ENCODE measurements around the gene TNN. TPM values are rescaled to one million over a fixed set of nuclear protein-coding genes. Genes with fewer than 3 reads are reported as not detected.

Gene TNN
- total and polyA plus RNA-seq, 7 donors = 0.03 to 0.36 (median 0.28) TPM; not detected in 2

DNA sequence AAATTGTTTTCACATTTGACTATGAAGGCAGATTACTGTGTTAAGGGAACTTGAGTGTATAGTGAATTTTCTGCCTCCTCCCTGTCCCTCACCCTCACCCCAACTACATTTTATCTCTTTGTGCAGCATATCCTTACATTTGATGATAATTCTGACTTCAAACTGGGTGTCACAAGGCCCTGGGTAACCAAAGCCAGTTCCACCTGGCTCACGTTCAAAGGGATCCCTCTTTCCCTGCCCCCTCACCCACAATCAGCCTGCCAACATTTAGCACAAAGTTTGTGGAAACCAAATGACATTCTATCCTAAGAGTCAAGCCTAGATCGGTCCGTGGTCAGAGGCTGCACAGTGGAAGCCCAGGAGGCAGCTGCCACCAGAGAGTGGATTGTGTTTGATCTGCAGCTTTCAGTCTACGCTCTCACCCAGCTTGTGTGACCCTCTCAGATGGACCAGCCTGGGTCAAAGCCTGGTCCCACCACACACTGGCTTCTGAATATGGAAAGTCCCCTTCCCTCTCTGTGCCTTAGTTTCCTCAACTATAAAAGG is 114.6 kb downstream of the TNN start:
- Histone ChIP-seq H3K27me3 (no peaks in the 10 kb centered on the region), H3K4me1 (peaks cover 0 to 10% (median 0%) of the 10 kb centered on the region in 4 donors), H3K4me3 (no peak overlapping the region), H3K36me3 (no peaks in the 10 kb centered on the region), H3K27ac (no peak overlapping the region), H3K9me3 (no peaks in the 10 kb centered on the region)
- 88 to 94% methylated on average over 4 of the region's 4 CpGs for WGBS, 2 donors
- DNase-seq = no peak
- TF ChIP-seq POLR2AphosphoS5 (IDR thresholded peaks at IDR 0.05) = no peak
- no peak for TF ChIP-seq POLR2A (IDR thresholded peaks at IDR 0.05)
- no peak for TF ChIP-seq EP300 (IDR thresholded peaks at IDR 0.05)
- intact Hi-C loops (cut with DNase I) = no loop called here

DNA sequence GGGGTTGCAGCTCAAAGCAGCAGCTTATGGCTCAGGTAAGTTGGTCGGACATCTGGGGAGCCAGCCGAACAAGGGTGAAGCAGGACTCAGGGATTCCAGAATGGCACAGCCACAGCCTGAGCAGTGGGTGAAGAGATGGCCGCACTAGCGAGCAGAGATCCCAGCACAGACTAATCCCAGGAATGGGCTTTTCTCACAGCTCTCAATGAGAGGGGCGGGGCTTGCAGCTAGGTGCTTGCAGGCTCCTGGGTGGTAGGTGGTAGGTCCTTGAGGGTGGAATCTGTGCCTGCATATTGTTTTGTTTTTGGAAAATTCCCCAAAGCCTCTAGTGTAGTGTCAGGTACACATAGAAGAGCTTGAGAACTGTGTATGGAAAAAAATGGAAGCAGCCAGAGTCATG is 116.0 kb downstream of the TNN start:
- 96 to 97% methylated on average over 5 of the region's 5 CpGs for WGBS, 2 donors
- H3K27me3 ChIP-seq = no peaks in the 10 kb centered on the region

DNA sequence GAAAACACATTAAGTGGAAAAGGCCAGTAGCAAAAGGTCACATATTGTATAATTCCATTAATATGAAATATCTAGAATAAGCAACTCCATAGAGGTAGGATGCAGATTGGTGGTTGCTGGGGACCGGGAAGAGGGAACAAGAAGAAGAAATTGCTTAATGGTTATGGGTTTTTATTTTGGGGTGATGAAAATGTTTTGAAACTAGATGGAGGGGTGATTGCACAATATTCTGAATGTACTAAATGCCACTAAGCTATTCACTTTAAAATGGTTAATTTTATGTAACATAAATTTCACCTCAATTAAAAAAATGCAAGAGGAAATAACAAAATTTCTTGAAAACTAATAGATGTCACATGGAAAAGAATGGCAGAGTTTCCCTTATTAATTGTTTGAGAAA is 118.3 kb downstream of the TNN start:
- H3K36me3 ChIP-seq = no peaks in the 10 kb centered on the region
- no peak for DNase-seq
- H3K9me3 ChIP-seq = no peaks in the 10 kb centered on the region
- H3K27ac ChIP-seq = no peak overlapping the region
- intact Hi-C loops (cut with DNase I) = no loop called here
- WGBS, 2 donors = 90 to 92% methylated on average over 1 of the region's 1 CpG
- no peak overlapping the region for H3K4me3 ChIP-seq
- no peaks in the 10 kb centered on the region for H3K27me3 ChIP-seq
- TF ChIP-seq EP300 (IDR thresholded peaks at IDR 0.05) = no peak
- TF ChIP-seq, protein P1, sequence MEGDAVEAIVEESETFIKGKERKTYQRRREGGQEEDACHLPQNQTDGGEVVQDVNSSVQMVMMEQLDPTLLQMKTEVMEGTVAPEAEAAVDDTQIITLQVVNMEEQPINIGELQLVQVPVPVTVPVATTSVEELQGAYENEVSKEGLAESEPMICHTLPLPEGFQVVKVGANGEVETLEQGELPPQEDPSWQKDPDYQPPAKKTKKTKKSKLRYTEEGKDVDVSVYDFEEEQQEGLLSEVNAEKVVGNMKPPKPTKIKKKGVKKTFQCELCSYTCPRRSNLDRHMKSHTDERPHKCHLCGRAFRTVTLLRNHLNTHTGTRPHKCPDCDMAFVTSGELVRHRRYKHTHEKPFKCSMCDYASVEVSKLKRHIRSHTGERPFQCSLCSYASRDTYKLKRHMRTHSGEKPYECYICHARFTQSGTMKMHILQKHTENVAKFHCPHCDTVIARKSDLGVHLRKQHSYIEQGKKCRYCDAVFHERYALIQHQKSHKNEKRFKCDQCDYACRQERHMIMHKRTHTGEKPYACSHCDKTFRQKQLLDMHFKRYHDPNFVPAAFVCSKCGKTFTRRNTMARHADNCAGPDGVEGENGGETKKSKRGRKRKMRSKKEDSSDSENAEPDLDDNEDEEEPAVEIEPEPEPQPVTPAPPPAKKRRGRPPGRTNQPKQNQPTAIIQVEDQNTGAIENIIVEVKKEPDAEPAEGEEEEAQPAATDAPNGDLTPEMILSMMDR (IDR thresholded peaks at IDR 0.05) = no peak
- no peak for TF ChIP-seq POLR2AphosphoS5 (IDR thresholded peaks at IDR 0.05)
- TF ChIP-seq POLR2A (IDR thresholded peaks at IDR 0.05) = no peak
- H3K4me1 ChIP-seq = peaks cover 0 to 12% (median 1%) of the 10 kb centered on the region in 4 donors

More for the DNA sequence above, 116.0 kb downstream of the TNN start:
- peaks cover 0 to 12% (median 0%) of the 10 kb centered on the region in 4 donors for H3K4me1 ChIP-seq
- no peak overlapping the region for H3K27ac ChIP-seq
- H3K36me3 ChIP-seq = no peaks in the 10 kb centered on the region
- H3K4me3 ChIP-seq = no peak overlapping the region
- TF ChIP-seq POLR2AphosphoS5 (IDR thresholded peaks at IDR 0.05) (no peak), EP300 (IDR thresholded peaks at IDR 0.05) (no peak), POLR2A (IDR thresholded peaks at IDR 0.05) (no peak)
- TF ChIP-seq, protein P1 (IDR thresholded peaks at IDR 0.05) = no peak
- intact Hi-C loops (cut with DNase I) = no loop called here
- H3K9me3 ChIP-seq = no peaks in the 10 kb centered on the region
- no peak for DNase-seq

DNA sequence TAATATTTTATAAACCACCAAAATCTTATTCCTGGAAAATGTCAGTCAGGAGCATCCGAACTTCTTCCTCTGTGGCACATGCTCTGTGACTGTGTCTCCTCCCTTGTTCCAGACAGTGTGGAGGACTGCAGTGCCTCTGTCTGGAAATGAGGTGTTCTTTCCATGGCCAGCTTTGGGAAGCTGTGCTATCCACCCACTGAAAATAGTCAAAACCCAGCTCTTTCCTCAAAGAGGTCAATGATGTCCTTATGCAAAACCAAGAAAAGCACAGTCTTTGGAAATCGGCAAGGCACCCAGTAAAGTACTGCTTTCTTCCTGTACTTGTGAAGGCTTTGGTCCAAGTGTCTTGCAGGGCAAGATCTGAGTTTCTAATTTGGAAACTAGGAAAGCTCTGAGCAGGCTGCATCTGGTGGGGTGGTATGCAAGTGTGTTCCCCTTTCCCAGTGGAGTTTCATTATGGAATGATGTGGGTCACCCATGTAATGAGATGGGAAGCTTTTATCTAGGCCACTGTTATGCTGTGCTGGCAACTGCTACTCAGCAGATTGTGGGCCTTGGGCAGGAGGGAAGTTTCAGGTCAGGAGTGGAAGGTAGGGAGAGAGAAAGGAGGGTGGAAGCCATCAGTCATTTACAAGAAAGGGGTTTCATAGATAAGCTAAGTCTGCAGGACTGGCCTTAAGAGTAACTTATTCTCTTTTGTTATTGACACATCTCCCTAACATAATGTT is 119.0 kb downstream of the TNN start:
- no peak for DNase-seq
- H3K9me3 ChIP-seq = no peaks in the 10 kb centered on the region
- H3K27ac ChIP-seq = peak overlapping the region in 1 of 4 donors; percentile 5
- TF ChIP-seq POLR2A (IDR thresholded peaks at IDR 0.05) (no peak), POLR2AphosphoS5 (IDR thresholded peaks at IDR 0.05) (no peak), EP300 (IDR thresholded peaks at IDR 0.05) (no peak)
- TF ChIP-seq, protein P1 (IDR thresholded peaks at IDR 0.05) = no peak
- no peak overlapping the region for H3K4me3 ChIP-seq
- intact Hi-C loops (cut with DNase I) = no loop called here
- no peaks in the 10 kb centered on the region for H3K36me3 ChIP-seq
- H3K27me3 ChIP-seq = no peaks in the 10 kb centered on the region
- H3K4me1 ChIP-seq = peaks cover 0 to 12% (median 7%) of the 10 kb centered on the region in 4 donors
- WGBS, 2 donors = 83 to 87% methylated on average over 2 of the region's 2 CpGs

DNA sequence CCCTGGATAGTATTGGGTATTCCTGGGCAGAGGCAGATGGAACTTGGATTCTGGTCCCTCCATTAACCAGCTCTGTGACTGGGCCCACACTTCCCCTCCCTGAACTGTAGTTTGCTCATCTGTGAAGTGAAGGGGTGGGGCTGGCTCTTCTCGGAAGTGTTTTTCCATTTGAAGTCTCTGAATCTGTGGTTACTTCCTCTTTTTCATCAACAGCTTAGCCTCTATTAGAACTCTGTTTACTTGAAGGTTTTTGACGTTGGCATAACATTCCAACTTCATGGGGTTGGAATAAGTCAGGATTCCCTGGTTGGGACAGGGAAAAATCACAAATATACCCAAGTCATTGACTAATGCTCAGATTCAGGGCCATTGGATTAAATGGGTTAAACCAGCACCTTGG is 121.3 kb downstream of the TNN start:
- no peaks in the 10 kb centered on the region for H3K9me3 ChIP-seq
- no peak for DNase-seq
- TF ChIP-seq, protein P1 (IDR thresholded peaks at IDR 0.05) = no peak
- TF ChIP-seq POLR2A (IDR thresholded peaks at IDR 0.05) (no peak), POLR2AphosphoS5 (IDR thresholded peaks at IDR 0.05) (no peak), EP300 (IDR thresholded peaks at IDR 0.05) (no peak)
- H3K36me3 ChIP-seq = no peaks in the 10 kb centered on the region
- H3K27me3 ChIP-seq = no peaks in the 10 kb centered on the region
- peak overlapping the region in 1 of 4 donors; percentile 21 for H3K27ac ChIP-seq
- intact Hi-C loops (cut with DNase I) = no loop called here
- WGBS, 2 donors = 9 to 16% methylated on average over 2 of the region's 2 CpGs
- H3K4me3 ChIP-seq = no peak overlapping the region
- H3K4me1 ChIP-seq = peaks cover 0 to 20% (median 14%) of the 10 kb centered on the region in 4 donors

Measured in sigmoid colon (tissue), 7 donors.